Iris pigment epithelial cell (primary cell): ENCODE data around the gene SIPA1L3.
"Not testable (repeated sequence)": the region's sequence is repeated elsewhere in the genome, so short reads cannot be mapped to it uniquely, and the experiment has no call there.

ENCODE experiments used
- DNase-seq: peaks from one replicate; pipeline ENCODE4 v3.0.0-alpha.2; 2011; ENCODE audit warnings: low read depth

Gene SIPA1L3

GRCh38 chr19:38022791-38023670, 116.0 kb downstream of the SIPA1L3 start:
- peak; percentile 62 for DNase-seq

DNA sequence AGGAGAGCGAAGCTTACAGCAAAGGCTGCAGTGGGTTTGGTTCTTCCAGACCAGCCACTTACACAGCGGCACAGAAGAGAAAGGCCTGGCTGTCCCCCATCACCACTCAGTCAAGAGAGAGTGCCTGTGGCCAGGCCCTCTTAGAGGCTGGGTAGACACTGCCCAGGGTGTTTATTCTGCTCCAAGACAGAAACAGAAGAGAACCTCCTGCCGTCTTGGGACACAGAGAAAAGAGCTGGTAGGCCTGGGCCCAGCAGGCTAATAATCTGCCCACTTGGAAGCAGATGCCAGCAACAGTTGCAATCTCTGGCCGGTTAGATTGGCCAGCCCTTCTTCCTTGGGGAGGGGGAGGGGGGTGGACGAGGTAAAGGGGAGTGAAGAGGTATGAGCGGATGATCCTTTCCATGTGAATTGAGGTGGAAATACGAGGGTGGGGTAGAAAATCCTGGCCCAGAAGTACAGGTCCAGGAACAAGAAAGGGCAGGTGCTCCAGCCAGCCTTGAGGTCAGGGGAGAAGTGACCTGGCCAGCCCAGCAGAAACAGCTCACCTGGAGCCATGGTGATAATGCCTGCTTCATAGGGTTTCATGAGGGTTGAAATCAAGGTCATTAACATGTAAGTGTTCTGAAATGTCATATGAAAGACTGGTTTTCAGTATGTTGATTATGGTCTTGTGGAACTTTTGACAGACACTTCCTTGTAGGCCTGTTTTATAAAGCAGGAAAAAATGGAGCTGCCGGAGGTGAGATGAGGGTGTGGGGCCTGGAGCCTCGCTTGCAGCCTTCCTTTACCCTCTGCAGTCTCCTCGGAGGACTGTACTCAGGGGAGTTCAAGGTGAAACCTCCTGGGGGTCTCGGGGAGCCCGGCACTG, 116.9 kb downstream of the SIPA1L3 start:
- no peak for DNase-seq

DNA sequence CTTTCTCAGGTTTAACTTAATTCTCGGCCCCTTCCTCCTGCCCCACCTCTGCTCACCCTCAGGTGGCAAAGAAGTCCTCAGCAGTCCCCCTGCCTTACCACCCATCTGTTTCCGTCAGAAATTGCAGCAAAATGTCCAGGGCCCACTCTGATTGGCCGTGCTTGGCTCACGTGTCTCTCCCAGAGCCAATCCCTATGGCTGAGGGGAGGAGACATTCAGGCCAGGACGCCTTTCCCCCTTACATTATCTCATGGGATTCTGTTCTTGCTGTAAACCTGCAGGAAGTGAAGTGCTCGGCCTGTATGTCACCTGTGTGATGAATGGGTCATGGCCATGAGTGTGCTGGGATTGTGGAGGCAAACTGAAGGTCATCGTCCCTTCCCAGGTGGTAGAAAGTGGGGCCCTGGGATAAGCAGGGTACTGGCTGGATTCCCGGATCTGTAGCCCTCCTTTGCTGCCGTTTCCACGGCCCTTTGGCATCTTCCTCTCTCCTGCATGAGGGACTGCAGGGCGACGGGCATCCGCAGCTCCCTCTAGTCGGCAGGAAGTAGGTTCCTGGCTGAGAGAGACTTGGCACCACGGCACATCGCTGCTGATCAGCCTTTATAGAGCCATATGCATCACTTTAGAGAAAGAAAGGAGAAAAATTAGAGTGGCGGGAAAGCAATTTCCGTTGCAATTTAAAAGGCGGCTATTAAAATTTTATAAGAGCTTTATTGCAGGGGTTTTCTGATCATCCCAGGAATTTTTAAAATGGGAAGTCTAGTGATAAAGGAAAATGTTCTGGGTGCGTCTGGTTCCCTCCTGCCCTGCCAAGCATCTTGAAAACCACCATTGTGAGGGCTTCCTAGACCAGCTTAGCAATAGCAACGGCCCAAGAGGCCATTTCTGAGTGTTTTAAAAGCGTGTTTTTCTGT, 118.2 kb downstream of the SIPA1L3 start:
- DNase-seq = no peak

DNA sequence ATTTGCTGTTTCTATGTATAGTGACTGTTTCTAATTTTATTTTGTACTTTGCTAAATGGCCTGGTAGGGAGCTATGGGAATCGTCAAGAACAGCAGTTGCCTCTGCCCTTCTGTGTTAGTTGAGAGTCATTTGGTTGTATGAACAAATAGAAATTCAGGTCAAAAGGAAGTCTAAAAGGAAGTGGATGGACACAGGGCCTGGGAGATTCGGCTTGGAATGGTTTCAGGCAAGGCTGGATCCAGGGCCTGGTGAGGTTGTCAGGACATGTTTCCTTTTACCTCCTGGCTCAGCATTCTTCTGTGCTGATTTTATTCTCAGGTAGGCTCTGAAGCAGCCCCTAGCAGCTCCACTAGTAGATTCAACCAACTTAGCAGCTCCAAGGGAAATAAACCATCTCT, 118.9 kb downstream of the SIPA1L3 start:
- DNase-seq = no peak

- no peak for DNase-seq
Measured at GRCh38 chr19:38028913-38029510, 122.0 kb downstream of the SIPA1L3 start.

- not testable (repeated sequence) for DNase-seq
Measured at GRCh38 chr19:38030001-38030400, 123.0 kb downstream of the SIPA1L3 start.

- no peak for DNase-seq
Measured at GRCh38 chr19:38030686-38031422, 123.8 kb downstream of the SIPA1L3 start.

GRCh38 chr19:38031423-38031770, 124.4 kb downstream of the SIPA1L3 start:
- DNase-seq = peak; percentile 84

GRCh38 chr19:38032151-38032550, 125.1 kb downstream of the SIPA1L3 start:
- no peak for DNase-seq

DNA sequence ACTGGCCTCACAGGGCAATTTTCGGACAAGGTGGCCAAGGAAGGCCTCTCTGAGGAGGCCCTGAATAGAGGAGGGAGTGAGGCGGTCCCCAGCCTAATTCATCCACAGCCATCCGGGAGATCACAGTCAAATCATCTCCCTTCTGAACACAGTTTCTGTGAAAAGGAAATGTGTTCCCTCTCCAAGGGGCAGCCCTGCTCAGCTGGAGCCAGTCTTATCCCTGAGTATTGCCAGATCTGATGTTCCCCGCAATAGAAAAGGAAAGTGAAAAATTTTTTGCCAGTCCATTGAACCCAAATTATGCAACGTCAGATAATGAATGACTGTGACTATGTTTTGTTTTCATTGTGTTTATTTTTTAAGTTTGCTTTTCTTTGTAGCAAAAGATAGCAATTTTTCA, 125.9 kb downstream of the SIPA1L3 start:
- DNase-seq = no peak

- DNase-seq = peak; percentile 55
Measured at GRCh38 chr19:38033658-38034491, 126.9 kb downstream of the SIPA1L3 start.

- DNase-seq = peak; percentile 48
Measured at GRCh38 chr19:38034492-38034860, 127.5 kb downstream of the SIPA1L3 start.

GRCh38 chr19:38035515-38036495, 128.8 kb downstream of the SIPA1L3 start:
- no peak for DNase-seq

DNA sequence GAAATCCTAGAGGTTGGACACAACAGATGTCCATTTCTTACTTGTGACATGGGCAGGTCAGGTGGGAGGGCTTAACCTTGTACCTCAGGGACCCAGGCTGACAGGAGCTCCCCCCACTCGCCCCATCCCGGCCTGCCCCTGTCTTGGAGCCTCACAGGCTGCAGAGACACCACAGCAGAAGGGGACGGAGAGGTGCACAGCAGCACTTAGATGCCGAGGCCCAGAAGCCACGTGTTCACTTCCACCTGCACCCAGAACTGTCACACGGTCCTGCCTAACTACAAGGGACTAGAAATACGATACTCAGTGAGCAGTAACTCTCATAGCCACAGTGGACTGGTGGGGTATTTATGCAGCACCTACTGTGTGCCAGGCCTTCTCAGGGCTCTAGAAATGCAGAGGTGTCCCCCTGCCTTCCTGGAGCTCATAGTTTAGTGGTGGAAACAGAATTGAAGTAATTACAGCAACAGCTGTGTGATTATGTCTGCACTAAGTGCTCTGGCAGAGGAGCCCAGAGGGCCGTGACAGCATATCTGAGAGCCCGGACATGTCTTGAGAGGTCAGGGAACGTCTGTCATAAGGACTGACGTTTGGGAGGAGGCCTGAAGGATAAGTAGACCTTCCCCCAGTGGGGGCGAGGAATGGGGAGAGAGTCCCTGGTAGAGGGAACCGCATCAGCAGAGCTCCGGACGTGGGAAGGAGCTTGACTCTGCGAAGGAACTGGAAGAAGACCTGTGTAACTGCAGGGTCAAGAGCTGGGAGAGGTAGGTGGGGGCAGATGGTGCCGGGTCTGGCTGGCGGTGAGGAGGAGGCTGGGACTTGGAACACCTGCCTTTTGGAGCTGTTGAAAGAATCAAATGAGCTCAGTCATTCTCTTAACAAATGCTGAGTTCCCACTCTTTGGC, 130.0 kb downstream of the SIPA1L3 start:
- DNase-seq = no peak

GRCh38 chr19:38039966-38040365, 133.0 kb downstream of the SIPA1L3 start:
- DNase-seq = peak; percentile 88

- no peak for DNase-seq
Measured at GRCh38 chr19:38042132-38042531, 135.1 kb downstream of the SIPA1L3 start.

DNA sequence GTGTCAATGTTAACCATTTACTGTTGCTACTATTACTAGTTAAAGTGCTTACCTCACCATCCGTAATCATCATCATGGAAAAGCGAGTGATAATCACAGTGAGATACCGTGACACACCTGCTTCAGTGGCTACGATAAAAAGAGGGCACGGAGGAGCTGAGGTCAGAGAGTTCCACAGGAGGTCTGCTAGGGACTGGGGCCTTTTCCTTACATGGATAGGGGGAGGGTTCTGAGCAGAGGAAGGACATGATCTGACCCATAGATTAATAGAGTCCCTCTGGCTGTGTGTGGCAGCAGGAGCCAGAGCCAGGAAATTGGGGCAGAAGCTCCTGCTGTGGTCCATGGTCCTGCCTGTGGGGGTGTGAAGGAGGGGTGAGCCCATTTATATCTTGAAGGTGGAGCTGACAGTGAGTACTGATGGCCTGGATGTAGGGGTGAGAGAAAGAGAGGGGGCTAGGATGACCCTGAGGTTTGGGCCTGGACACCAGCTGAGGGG, 136.7 kb downstream of the SIPA1L3 start:
- DNase-seq = no peak
